ENCODE data around the gene DLEC1.

DNA sequence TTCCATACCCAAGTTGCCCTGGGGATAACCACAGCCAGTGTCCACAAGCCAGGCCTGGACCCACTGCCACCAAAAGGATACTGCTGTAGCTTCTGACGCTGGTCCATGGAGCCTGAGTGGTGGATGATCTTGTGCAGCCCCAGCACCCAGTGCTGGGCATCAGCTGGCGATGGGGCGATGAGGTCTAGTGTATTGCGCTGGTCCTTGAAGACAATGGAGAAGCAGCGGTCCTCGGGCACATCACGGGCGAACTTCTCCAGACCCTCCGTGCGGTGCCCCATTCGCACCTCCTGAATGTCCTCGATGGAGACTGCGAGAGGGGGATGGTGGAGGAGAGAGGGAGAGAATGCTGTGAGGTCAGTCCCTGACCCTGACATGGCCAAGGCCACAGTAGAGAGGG, 22.6 kb upstream of the DLEC1 start:
- TF ChIP-seq CTCF (IDR thresholded peaks at IDR 0.05) (no peak), POLR2A (IDR thresholded peaks at IDR 0.05) (no peak)
